Measurements from ENCODE around the gene HOXA2.

- TF ChIP-seq CTCF (IDR thresholded peaks at IDR 0.05) = peak in 1 of 4 experiments; percentile 6
- no peak for TF ChIP-seq POLR2A (IDR thresholded peaks at IDR 0.05)
Observed at GRCh38 chr7:27111042-27111750, 8.7 kb upstream of the HOXA2 start.
